Liver (tissue), 3 donors: ENCODE results near the gene LRRC61.
"Not testable (repeated sequence)": the region's sequence is repeated elsewhere in the genome, so short reads cannot be mapped to it uniquely, and the experiment has no call there.

Source experiments
- CTCF ChIP-seq: fragments of 150-350 bp; IDR thresholded peaks from 2 replicates; pipeline ENCODE4 v1.5.1; 2017; ENCODE audit warnings: improper control_type of control experiment, low read depth, low read length; ENCODE audit not compliant: missing input control
- MAX ChIP-seq: IDR thresholded peaks from 2 replicates; pipeline ENCODE4 v1.6.1; 2016; ENCODE audit warnings: antibody characterized with exemption
- SP1 ChIP-seq: IDR thresholded peaks from 2 replicates; pipeline ENCODE4 v1.6.1; 2018; ENCODE audit warnings: antibody characterized with exemption, mild to moderate bottlenecking
- donor health status: healthy.
- donor health status: healthy.

GRCh38 chr7:150281681-150282403, 41.3 kb upstream of the LRRC61 start:
- not testable (repeated sequence) for TF ChIP-seq SP1, MAX, CTCF
